SK-MEL-5 (cell line): ENCODE measurements around the gene SRC. TPM values are rescaled to one million over a fixed set of nuclear protein-coding genes. Genes with fewer than 3 reads are reported as not detected.

ENCODE experiments used
- DNase-seq: peaks from one replicate; pipeline ENCODE4 v3.0.0-alpha.2; 2016; ENCODE audit warnings: low read depth, low spot score
- in situ Hi-C: cut with HindIII; loops from 2 replicates; pipeline ENCODE4 v1.10.0; 2016; ENCODE audit warnings: low sequenced_read_pairs, high pct_unique_total_duplicates, low pct_unique_long_range_greater_than_20kb
- total RNA-seq: library from RNA; depleted of rRNA; stranded (reverse); fragments of >200 nt; shearing (Covaris generic); gene quantifications from 2 replicates; pipeline ENCODE4 v1.2.3, GENCODE V29; 2014

Gene SRC
- total RNA-seq, 1 experiment from 2014 or later: 5.7 TPM

DNA sequence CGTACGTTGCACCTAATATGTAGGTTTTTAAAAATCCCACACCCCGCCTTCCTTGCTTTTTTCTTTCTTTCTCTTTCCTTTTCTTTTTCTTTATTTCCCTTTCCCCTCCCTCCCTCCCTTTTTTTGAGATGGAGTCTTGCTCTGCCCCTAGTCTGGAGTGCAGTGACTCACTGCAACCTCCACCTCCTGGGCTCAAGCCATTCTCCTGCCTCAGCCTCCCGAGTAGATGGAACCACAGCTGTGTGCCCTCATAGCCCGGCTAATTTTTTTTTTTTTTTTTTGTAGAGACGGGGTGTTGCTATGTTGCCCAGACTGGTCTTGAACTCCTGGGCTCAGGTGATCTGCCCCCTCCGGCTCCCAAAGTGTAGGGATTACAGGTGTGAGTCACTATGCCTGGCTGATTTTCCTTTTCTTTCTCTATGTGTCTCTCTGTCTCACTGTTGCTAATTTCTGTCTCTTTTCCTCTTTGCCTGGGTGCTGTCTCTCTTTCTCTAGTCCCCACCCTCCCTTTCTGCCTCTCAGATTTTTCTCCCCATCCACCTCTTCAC, 61.2 kb downstream of the SRC start:
- DNase-seq: no peak
- in situ Hi-C loops: no loop called here

- DNase-seq: no peak
- in situ Hi-C loops: no loop called here
Observed at GRCh38 chr20:37407573-37408002, 61.6 kb downstream of the SRC start.

- in situ Hi-C loops: no loop called here
- DNase-seq: no peak
Observed at GRCh38 chr20:37408302-37409193, 62.6 kb downstream of the SRC start.

DNA sequence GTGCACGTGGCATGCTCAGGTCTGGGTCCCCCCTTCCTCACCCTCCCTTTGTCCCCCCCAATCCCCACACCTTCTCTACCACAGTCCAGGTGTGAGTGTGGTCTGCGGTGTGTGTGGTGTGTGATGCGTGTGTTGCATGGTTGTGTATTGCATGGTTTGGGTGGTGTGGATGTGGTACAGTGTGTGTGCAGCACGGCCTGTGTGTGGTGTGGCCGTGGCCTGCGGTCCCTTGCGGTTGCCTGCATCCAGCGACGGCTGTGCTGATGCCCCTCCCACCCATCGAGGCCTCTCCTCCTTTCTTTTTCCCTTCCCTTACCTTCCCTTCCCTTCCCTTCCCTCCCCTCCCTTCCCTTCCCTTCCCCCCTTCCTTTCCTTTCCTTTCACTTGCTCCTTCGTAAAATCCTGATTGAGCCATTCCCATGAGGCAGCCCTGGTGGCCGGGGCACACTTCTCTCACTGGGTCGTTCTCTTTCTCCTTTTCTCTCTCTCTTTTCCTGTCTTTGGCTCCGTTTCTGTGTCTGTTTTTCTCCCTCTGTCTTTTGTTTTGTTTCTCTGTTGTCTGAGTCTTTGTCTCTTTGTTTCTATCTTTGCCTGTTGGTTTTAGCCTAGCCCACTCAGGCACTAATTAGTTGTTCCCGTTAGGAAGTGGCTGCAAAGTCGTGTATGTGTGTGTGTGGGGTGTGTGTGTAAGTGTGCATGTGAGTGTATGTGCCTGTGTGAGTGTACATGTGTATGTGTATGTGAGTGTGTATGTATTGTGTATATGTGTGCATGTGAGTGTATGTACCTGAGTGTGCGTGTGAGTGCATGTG, 65.7 kb downstream of the SRC start:
- no peak for DNase-seq
- in situ Hi-C loops: no loop called here

- DNase-seq: no peak
- in situ Hi-C loops: no loop called here
Observed at GRCh38 chr20:37413023-37413334, 67.0 kb downstream of the SRC start.

- no peak for DNase-seq
- in situ Hi-C loops: no loop called here
Observed at GRCh38 chr20:37413379-37413778, 67.4 kb downstream of the SRC start.

- in situ Hi-C loops: no loop called here
- DNase-seq: no peak
Observed at GRCh38 chr20:37414224-37415035, 68.5 kb downstream of the SRC start.

- DNase-seq: no peak
- in situ Hi-C loops: no loop called here
Observed at GRCh38 chr20:37415118-37416085, 69.5 kb downstream of the SRC start.

DNA sequence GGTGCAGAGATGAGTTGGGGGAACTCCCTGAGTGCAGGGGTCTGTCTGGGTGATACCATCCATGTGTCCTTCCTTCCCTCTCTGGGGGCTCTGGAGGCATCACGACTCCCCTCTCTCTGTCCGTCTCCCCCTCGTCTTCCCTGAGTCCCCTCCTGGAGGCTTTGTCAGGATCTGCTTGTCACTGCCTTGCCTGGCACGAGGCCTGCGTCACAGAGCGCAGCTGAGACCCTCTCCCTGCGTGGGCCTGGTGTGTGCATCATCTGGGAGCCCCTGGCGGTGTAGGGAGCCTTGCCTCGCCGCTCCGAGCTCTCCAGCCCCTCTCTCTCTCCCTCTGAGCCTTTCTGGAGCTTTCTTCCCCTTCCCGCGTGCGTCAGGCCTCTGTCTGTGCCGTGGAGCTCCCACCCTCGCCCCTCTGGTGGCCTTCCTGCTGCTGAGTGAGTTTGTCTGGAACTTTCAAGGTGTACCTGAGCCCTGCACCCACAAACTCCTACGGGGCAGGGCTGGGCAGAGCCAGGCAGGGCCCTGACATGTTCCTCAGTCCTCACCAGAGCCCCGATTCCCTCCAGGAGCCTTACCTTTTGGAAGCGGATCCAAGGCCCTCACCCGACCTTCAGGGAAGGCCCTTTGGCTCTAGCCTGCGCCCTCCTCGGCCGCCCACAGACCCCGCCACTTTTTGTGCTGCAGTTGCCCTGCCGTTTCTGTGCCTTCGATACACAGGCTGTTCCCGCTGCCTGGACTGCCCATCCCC, 70.3 kb downstream of the SRC start:
- no peak for DNase-seq
- in situ Hi-C loops: no loop called here

DNA sequence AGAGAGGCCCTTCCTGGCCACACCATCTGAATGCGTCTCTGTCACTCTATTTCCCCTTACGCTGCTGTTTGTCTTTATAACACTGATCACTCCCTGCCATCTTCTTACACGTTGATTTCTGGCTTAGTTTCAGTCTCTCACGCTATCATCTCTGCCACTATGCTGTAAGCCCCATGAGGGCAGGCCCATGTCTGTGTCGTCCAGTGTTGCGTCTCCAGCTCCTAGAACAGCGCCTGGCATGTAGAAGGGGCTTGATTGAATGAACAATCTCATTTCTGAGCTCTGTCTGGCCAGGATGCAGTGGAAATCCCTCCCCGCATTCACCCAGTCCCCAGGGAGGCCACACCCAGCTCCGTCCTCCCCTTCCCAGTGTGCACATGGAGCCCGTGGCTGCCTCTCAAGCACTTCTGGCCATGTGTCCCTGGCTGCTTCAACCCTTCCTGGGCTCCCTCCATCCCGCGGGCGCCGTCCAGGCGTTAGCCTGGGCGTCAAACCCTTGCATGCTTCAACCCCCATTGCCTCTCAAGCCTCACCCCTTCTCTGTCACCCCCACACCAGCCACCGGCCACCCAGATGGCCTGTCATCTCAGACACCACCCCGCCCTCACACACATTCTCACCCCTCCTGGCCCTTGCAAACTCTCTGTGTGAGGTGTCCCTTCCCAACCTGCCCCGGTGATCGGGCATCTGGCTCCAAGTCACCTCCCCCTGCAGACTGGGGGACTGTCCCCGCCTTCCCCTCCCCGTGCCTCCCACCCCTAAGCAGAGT, 71.1 kb downstream of the SRC start:
- DNase-seq: no peak
- in situ Hi-C loops: no loop called here

DNA sequence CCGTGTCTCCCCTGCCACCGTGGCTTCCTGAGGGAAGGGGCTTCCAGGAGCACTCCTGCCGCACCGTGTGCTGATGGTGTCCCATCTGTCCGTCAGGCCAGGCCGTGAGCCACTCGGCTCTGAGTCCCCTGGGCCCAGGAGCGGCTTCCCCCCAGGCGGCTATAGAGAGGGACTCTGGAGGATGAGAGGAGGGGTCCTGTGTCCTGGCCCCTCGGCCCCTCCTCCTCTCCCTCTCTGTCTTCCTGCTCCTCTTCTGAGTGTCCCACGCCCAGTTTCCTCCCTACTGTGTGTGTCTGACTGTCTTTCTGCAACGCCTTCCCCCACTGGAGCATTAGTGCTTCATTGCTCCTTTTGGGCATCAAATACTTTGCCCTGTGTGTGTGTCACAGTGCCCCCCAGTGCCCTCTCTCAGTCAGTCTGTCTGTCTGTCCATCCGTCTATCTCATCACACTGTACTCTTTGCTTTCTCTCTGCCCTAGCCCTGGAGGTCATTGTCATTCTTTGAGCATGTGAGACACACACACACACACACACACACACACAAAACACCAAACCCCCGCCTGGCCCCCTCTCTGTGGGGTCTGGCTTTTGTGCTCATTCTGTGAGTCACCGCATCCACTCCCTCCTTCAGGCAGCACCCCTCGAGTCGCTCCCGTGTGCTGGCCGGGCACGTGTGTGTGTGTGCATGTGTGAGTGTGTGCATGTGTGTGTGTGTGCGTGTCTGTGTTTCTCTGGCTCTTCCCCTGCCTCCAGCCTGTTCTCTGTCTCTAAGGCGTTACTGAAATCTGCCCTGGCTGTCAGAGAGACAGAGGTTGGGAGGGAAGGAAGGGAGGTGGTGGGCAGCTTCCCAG, 71.9 kb downstream of the SRC start:
- in situ Hi-C loops: no loop called here
- DNase-seq: no peak

- in situ Hi-C loops: no loop called here
- DNase-seq: no peak
Observed at GRCh38 chr20:37418591-37419109, 72.7 kb downstream of the SRC start.

GRCh38 chr20:37419307-37419706, 73.4 kb downstream of the SRC start:
- in situ Hi-C loops: no loop called here

DNA sequence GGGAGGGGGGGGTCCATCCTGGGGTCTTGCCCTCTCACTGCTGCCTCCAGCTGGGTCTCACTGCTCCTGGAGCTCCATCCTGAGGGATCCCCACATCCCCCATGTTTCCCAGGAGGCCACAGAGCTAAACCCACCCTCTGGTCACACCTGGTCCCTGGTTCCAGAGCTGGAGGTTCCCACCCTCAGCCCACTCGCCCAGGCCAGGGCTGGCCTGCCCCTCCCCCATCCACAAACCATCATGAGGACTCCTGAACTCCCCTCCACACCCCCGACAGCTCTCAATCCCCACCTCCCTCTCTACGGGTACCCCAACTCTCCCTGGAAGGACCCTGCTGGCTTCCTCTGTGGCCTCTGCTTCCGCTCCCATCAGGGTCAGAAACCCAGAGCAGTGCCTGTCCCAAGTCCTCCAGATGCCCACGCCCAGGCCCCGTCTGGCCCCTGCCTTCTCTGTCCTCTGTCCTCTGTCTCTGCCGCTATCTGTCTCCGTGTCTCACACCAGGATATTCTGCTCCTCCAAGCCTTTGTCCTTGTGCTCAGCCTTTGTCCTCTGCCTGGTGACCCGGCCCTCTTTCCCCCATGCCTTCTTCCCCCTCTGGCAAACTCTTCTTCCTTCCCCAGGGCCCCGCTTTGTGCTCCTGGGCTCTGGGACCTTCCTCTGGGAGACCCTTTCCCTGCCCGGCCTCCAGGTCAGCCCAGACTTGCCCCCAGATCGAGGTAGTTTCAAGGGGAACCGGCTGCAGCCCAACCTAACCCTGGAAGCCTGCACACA, 74.0 kb downstream of the SRC start:
- in situ Hi-C loops: no loop called here

More at GRCh38 chr20:37419307-37419706, 73.4 kb downstream of the SRC start:
- DNase-seq: no peak

More for the DNA sequence above, 74.0 kb downstream of the SRC start:
- no peak for DNase-seq
